DMS114 treated with DMSO at 0.1 percent for 48 hours (cell line): ENCODE data around the gene RAB8A.

ENCODE experiments used
- DNase-seq: peaks from one replicate; lab custom pipeline; 2025; ENCODE audit not compliant: unreplicated experiment; lab: John Stamatoyannopoulos, UW

Gene RAB8A

GRCh38 chr19:16111160-16111908 lies at the start of gene RAB8A:
RAB8A (plus strand) TSS chr19:16111889; CDS start chr19:16111902, 13 bp downstream.
- DNase-seq: peak; percentile 98

GRCh38 chr19:16061943-16062342 lies 49.7 kb upstream of the RAB8A start:
- DNase-seq: no peak

GRCh38 chr19:16062789-16063188 lies 48.9 kb upstream of the RAB8A start:
- DNase-seq: peak; percentile 29

GRCh38 chr19:16064209-16064889 lies 47.3 kb upstream of the RAB8A start:
- no peak for DNase-seq

GRCh38 chr19:16066611-16067104 lies 45.0 kb upstream of the RAB8A start:
- peak; percentile 37 for DNase-seq

GRCh38 chr19:16067205-16067938 lies 44.3 kb upstream of the RAB8A start:
- DNase-seq: no peak

GRCh38 chr19:16068696-16069259 lies 42.9 kb upstream of the RAB8A start:
- DNase-seq: no peak

- no peak for DNase-seq
Observed at GRCh38 chr19:16069813-16070365, 41.8 kb upstream of the RAB8A start.

- DNase-seq: no peak
Observed at GRCh38 chr19:16070366-16070990, 41.2 kb upstream of the RAB8A start.

GRCh38 chr19:16071072-16071691 lies 40.5 kb upstream of the RAB8A start:
- DNase-seq: no peak

GRCh38 chr19:16073481-16073880 lies 38.2 kb upstream of the RAB8A start:
- no peak for DNase-seq

GRCh38 chr19:16073988-16074387 lies 37.7 kb upstream of the RAB8A start:
- no peak for DNase-seq

- DNase-seq: no peak
Observed at GRCh38 chr19:16074488-16075365, 37.0 kb upstream of the RAB8A start.

GRCh38 chr19:16075430-16076153 lies 36.1 kb upstream of the RAB8A start:
- no peak for DNase-seq

GRCh38 chr19:16076154-16076957 lies 35.3 kb upstream of the RAB8A start, which contains the start of gene TPM4:
TPM4 (plus strand) TSS chr19:16076495; CDS start chr19:16076566, 71 bp downstream.
- peak; percentile 86 for DNase-seq

GRCh38 chr19:16076958-16077611 lies 34.6 kb upstream of the RAB8A start:
- DNase-seq: no peak
